H1 (cell line): ENCODE results near the gene TMEM266. TPM values are rescaled to one million over a fixed set of nuclear protein-coding genes. Genes with fewer than 3 reads are reported as not detected.

ENCODE experiments used
- RNF2 ChIP-seq: fragments of 200-900, 300-1000 bp; sonication (generic); IDR thresholded peaks from 2 replicates; pipeline ENCODE4 v1.7.1; 2016; ENCODE audit warnings: borderline replicate concordance, low read depth, mild to moderate bottlenecking, antibody characterized with exemption, low read length; ENCODE audit not compliant: poor library complexity, severe bottlenecking; ENCODE audit errors: missing control alignments
- polyA plus RNA-seq, 7 experiments: library from polyadenylated mRNA; depleted of rRNA in 3 of 7; stranded (reverse) in 5 of 7; unstranded in 2 of 7; fragments of >200 nt in 5 of 7; fragments of 200-250 nt in 2 of 7; gene quantifications; 1 replicate in 5 of 7; 2 replicates in 1 of 7; 4 replicates in 1 of 7; pipeline versions ENCODE4 v1.2.1 to v1.2.3, GENCODE V29; 2011 to 2013; ENCODE audit warnings: missing spikeins in 2 of 7, mixed read lengths in 2 of 7
- total RNA-seq: library from RNA; stranded (reverse); fragmentation: NEBNext Ultra II Directional; extraction: Animal tissue kit (Norgen Biotek cat#: 25700); gene quantifications from 2 replicates; pipeline ENCODE4 v1.2.1, GENCODE V29; 2021

The TMEM266 gene
- total and polyA plus RNA-seq, 2 of the 8 experiments (the other 6 are each of a cell fraction or from before 2014, with no cell fraction given) = 2.6 TPM

DNA sequence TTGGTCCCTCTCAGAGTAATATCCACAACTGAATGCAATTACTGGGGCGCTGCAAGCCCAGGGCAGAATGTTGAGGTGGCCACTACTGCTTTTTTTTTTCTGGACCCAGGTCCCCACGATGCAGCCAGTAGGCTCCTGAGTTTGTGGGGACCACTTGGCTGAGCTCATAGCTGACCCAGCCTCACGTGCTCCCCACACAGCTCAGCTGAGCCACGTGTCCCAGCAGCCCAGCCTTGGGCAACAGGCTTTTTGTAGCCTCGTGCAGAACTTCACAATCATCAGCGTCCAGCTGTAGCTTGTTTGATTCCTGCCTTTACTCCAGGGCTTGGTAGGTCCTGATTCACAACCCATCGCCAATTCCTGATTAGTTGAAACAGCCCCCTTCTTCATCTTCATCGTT lies 134.1 kb downstream of the TMEM266 start (continued):
- no peak for TF ChIP-seq RNF2
- TF ChIP-seq, all 59 proteins: peak for 0
